Activated T-helper 2 cell treated with anti-CD3 and anti-CD28 coated beads, Interferon-gamma antibody, Interleukin-2, Interleukin-4, amounts not matched to agents 10 μg/mL and 5 μg/mL and 100 μg/mL, durations not matched to agents 14 hours and 24 hours and 36 hours (primary cell): Measurements from ENCODE around the gene TMEM179. TPM values are rescaled to one million over a fixed set of nuclear protein-coding genes. Genes with fewer than 3 reads are reported as not detected.
"Not testable (repeated sequence)": the region's sequence is repeated elsewhere in the genome, so short reads cannot be mapped to it uniquely, and the experiment has no call there.

Experiments
- DNase-seq: peaks from one replicate; pipeline ENCODE4 v3.0.0; 2021; ENCODE audit warnings: low spot score
- H3K27ac Mint-ChIP-seq: one replicate; pipeline ENCODE4 v1.8.0; 2021; ENCODE audit warnings: mixed read lengths
- H3K27me3 Mint-ChIP-seq: one replicate; pipeline ENCODE4 v1.8.0; 2021; ENCODE audit warnings: low read depth, mixed read lengths
- H3K36me3 Mint-ChIP-seq: one replicate; pipeline ENCODE4 v1.8.0; 2021; ENCODE audit warnings: low read depth, mixed read lengths
- H3K4me1 Mint-ChIP-seq: one replicate; pipeline ENCODE4 v1.8.0; 2021; ENCODE audit warnings: low read depth, mixed read lengths
- H3K4me3 Mint-ChIP-seq: one replicate; pipeline ENCODE4 v1.8.0; 2021; ENCODE audit warnings: low read depth, mild to moderate bottlenecking, moderate library complexity, mixed read lengths
- H3K9me3 Mint-ChIP-seq: one replicate; pipeline ENCODE4 v1.8.0; 2021; ENCODE audit warnings: mixed read lengths
- intact Hi-C: fragments of 100-400 bp; cut with micrococcal nuclease; formaldehyde crosslinking; loops from one replicate; pipeline ENCODE4 v1.15.1; 2023
- total RNA-seq: library from RNA; stranded (reverse); gene quantifications from 2 replicates; pipeline ENCODE4 v1.2.3, GENCODE V29; 2022

TMEM179 gene
- total RNA-seq: 0.18 and 0.30 TPM in 2 replicates

DNA sequence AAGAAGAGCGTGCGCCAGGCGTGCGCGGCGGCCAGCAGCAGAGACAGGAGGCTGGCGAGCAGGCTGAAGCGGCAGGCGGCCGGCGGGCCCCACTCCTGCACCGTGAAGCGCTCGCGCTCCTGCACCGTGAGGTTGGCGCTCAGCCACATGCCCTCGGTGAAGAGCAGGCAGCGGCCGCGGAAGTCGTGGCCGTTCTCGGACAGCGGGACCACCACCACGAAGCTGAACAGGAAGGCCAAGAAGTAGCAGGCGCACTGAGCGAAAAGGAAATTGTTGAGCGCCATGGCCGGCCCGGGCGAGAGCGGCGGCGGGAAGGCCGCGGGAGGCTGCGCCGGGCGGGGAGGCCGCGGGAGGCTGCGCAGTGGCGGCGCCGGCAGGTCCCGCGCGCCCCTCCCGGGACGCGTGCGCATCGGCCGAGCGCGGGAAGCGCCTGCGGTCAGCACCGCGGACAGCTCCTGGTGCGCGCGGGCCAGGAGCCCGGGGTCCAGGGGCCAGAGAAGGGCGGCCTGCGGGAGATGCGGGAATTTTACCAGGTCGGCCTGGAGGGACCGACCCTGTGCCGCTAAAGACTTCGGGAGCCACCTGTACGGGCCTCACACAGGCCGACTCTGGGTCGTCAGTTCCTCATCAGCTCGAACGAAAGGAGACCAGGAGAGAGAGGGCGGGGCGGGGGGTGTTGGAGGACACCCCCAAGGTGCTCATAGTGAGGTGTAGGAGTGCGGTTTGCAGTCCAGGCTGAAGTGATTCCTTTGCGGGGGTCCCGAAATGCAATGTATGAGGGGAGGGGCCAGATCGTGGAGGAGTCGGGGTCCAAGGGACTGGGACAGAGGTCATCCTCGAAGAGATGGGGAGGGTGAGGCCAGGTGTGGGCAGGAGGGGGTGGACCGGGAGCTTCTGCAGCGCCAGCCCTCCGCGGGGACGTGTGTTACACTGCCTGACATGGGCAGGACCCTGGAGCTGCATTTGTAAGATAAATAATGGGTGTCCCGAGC, at the start of gene TMEM179:
Gene TMEM179 (minus strand): TSS at position 315 of the 992 bp plus-strand sequence. CDS start 31 bp downstream, at position 284.
- intact Hi-C loops: no loop called here

DNA sequence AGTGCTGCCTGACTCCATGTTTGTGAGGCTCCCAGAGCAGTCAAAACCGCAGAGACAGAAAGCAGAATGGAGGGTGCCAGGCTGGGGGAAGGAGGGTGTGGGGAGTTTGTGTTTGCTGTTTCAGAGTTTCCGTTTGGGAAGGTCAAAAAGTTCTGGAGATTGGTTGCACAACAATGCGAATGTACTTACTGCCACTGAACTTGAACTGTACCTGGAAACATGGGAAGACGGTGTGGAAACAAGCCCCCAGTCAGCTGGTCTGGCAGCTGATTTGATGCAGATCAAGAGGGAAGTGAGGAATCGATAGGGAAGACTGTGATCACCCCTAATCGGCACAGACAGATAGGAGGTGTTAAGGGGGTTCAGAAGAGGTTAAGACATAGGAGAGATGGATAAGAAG, 49.5 kb upstream of the TMEM179 start:
- peaks cover 2% of the 10 kb centered on the region for H3K4me1 Mint-ChIP-seq
- intact Hi-C loops: no loop called here

More for the DNA sequence above, at the start of gene TMEM179:
- DNase-seq: no peak
- H3K4me1 Mint-ChIP-seq: no peaks in the 10 kb centered on the region
- no peak within 1 kb of the TSS for H3K27ac Mint-ChIP-seq
- peaks cover 27% of the 10 kb centered on the region for H3K27me3 Mint-ChIP-seq
- H3K4me3 Mint-ChIP-seq: peak within 1 kb of the TSS; percentile 5
- no peaks in the 10 kb centered on the region for H3K36me3 Mint-ChIP-seq
- H3K9me3 Mint-ChIP-seq: no peaks in the 10 kb centered on the region

GRCh38 chr14:104653130-104653920, 48.8 kb upstream of the TMEM179 start:
- H3K36me3 Mint-ChIP-seq, H3K4me3 Mint-ChIP-seq, intact Hi-C loops, DNase-seq, H3K27ac Mint-ChIP-seq, H3K4me1 Mint-ChIP-seq: not testable (repeated sequence)
- Mint-ChIP-seq H3K27me3 (peaks cover 15% of the 10 kb centered on the region), H3K9me3 (peaks cover 16% of the 10 kb centered on the region)

More for the DNA sequence above, 49.5 kb upstream of the TMEM179 start:
- Mint-ChIP-seq H3K4me3 (no peak overlapping the region), H3K9me3 (peaks cover 16% of the 10 kb centered on the region), H3K36me3 (peaks cover 3% of the 10 kb centered on the region), H3K27me3 (peaks cover 15% of the 10 kb centered on the region), H3K27ac (no peak overlapping the region)
- no peak for DNase-seq

- H3K9me3 Mint-ChIP-seq: peaks cover 16% of the 10 kb centered on the region
- intact Hi-C loops: no loop called here
- H3K4me3 Mint-ChIP-seq: no peak overlapping the region
- no peak overlapping the region for H3K27ac Mint-ChIP-seq
- no peaks in the 10 kb centered on the region for H3K4me1 Mint-ChIP-seq
- peaks cover 3% of the 10 kb centered on the region for H3K36me3 Mint-ChIP-seq
- DNase-seq: no peak
- peaks cover 17% of the 10 kb centered on the region for H3K27me3 Mint-ChIP-seq
Measured at GRCh38 chr14:104652386-104652785, 47.8 kb upstream of the TMEM179 start.

DNA sequence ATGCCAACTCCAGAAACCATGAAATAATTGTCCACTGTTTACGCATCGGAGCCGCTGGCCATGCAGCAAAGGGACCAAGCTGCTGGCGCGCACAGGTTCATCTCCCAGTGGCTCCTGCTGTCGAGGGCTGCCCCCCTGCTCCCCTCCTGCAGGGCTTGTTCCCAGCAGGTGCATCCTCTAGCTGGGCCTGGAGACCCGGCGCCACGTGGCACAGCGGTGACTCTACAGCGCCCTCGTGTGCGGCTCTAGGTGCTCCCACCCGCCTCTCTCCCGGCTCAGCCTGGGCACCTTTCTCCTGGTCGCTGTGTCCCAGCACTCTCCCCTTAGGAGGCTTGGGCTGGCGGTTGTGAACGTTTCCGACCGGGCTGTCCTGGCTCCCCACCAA, 47.3 kb upstream of the TMEM179 start:
- no peak overlapping the region for H3K4me3 Mint-ChIP-seq
- intact Hi-C loops: no loop called here

GRCh38 chr14:104650981-104651875, 46.7 kb upstream of the TMEM179 start:
- DNase-seq: no peak
- Mint-ChIP-seq H3K4me3 (no peak overlapping the region), H3K27me3 (peaks cover 18% of the 10 kb centered on the region), H3K9me3 (peaks cover 16% of the 10 kb centered on the region), H3K27ac (no peak overlapping the region), H3K4me1 (no peaks in the 10 kb centered on the region), H3K36me3 (peaks cover 3% of the 10 kb centered on the region)
- intact Hi-C loops: loop anchor here (1.0 kb wide), 1 partner anchor 57 kb away; no protein-coding TSS in a partner anchor

More for the DNA sequence above, 47.3 kb upstream of the TMEM179 start:
- DNase-seq: no peak
- Mint-ChIP-seq H3K9me3 (peaks cover 16% of the 10 kb centered on the region), H3K4me1 (no peaks in the 10 kb centered on the region), H3K27me3 (peaks cover 19% of the 10 kb centered on the region), H3K27ac (no peak overlapping the region), H3K36me3 (peaks cover 3% of the 10 kb centered on the region)

- peaks cover 16% of the 10 kb centered on the region for H3K27me3 Mint-ChIP-seq
- intact Hi-C loops: loop anchor here (1.0 kb wide), 1 partner anchor 58 kb away; no protein-coding TSS in a partner anchor
- no peak overlapping the region for H3K27ac Mint-ChIP-seq
- peaks cover 17% of the 10 kb centered on the region for H3K9me3 Mint-ChIP-seq
- no peak overlapping the region for H3K4me3 Mint-ChIP-seq
- peak; percentile 50 for DNase-seq
- no peaks in the 10 kb centered on the region for H3K4me1 Mint-ChIP-seq
- peaks cover 3% of the 10 kb centered on the region for H3K36me3 Mint-ChIP-seq
Measured at GRCh38 chr14:104650057-104650980, 45.7 kb upstream of the TMEM179 start.

DNA sequence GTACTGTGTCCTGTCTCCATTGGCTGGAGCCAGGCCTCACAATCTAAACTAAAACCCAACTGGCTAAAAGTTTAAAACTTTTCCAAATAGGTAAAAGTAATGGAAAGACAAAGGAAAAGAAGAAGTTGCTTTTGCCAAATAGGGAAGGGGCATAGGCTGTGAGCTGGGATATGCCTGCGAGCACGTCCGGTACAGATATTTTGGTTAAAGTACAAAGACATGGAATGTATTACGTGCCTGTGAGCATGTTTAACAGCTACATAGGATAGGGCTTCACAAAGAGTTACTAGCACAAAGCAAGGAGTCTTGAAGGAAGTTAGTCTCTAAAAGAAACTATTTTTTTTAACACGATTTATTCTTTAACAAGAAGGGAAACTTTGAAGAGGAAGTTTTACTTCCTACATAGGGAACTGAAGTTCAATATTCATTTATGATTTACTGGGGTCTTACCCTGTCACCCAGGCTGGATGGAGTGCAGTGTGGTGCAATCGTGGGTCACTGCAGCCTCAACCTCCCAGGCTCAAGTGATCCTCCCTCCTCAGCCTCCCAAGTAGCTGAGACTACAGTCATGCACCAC, 43.0 kb upstream of the TMEM179 start:
- intact Hi-C loops: no loop called here
- Mint-ChIP-seq H3K36me3 (no peaks in the 10 kb centered on the region), H3K4me1 (no peaks in the 10 kb centered on the region), H3K27ac (no peak overlapping the region), H3K9me3 (peaks cover 10% of the 10 kb centered on the region), H3K4me3 (no peak overlapping the region), H3K27me3 (peaks cover 16% of the 10 kb centered on the region)
- DNase-seq: no peak

GRCh38 chr14:104644656-104645378, 40.2 kb upstream of the TMEM179 start:
- Mint-ChIP-seq H3K4me3 (no peak overlapping the region), H3K27ac (no peak overlapping the region), H3K9me3 (peaks cover 5% of the 10 kb centered on the region), H3K36me3 (no peaks in the 10 kb centered on the region), H3K4me1 (no peaks in the 10 kb centered on the region), H3K27me3 (peaks cover 15% of the 10 kb centered on the region)
- intact Hi-C loops: no loop called here
- DNase-seq: no peak

DNA sequence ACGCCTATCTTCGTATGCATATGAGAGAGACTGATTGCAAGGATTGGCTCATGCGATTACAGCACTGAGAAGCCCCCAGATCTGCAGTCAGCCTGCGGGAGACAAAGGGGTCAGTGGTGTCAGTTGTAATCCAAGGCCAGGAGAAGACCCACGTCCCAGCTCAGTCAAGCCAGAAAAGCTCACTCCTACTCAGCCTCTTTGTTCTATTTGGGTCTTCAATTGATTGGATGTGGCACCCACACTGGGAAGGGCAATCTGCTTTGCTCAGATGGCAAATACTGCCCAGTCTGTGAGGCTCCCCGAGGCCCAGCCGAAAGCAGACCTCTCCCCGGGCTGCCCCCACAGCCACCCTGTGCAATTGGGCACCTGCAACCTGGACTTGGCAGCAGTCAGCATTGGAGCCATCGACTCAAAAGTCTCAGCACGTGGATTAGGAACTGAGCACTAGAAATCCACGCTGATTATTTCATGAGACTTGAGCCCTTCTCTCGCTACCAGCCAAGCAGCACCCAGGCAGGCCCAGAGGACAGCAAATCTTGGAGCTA, 39.6 kb upstream of the TMEM179 start:
- Mint-ChIP-seq H3K4me1 (no peaks in the 10 kb centered on the region), H3K4me3 (no peak overlapping the region), H3K36me3 (no peaks in the 10 kb centered on the region), H3K27ac (no peak overlapping the region), H3K9me3 (peaks cover 5% of the 10 kb centered on the region), H3K27me3 (peaks cover 10% of the 10 kb centered on the region)
- DNase-seq: no peak
- intact Hi-C loops: no loop called here
